Measurements from ENCODE around the gene TUBGCP3.
A peak's percentile ranks its signal among the peaks of the same experiment; 100 is the strongest.
"Not testable (repeated sequence)": the region's sequence is repeated elsewhere in the genome, so short reads cannot be mapped to it uniquely, and the experiment has no call there.

TUBGCP3 gene

DNA sequence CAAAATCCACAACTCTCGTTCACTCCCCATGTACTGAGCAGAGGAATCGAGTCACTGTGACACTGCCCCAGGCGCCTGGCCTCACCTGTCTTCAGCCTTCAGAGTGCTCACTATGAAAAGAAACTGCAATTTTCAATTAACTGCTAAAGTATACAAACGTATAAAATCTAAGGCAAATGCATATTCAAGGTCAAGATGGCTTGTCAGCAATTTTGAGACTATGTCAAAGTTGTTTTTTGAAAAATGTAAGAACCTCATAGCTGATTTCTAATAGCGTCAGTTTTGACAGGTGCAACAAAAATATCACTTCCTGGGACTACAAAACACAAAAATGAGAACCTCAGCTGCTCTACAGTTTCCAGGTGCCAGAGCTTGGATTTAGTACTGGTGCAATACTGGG lies 31.4 kb downstream of the TUBGCP3 start:
- no peak overlapping the region for H3K4me3 ChIP-seq (ENCODE audit: low read length)
- no peak for DNase-seq (ENCODE audit: low read depth, low spot score)

DNA sequence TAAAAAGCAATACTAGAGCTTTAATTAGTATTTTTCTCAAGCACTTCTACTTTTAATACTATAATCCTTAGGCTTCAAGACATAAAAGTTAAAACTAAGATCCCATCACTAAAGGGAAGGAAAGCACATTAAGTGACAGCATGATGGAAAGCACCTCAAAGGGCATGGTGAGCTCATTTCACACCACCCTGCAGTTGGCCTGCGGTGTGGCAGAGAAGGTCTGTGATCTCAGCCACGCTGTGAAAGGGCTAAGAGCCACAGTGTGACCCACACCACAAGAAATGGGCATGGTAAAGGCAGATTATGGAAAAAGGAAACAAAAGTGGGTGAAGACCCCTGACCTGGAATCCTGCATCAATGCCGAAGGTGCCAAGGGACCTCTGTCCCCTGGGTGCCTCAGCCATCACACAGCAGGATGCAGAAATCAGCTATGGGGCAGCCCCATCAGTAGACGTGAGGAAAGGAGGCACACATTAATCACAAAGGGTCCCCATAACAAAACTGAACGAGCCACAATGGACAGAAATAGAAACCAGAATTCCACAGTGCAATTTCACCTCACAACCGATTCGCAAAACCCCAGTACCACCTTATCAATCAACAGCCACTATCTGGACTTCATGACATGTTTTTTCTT lies 33.6 kb downstream of the TUBGCP3 start:
- DNase-seq (ENCODE audit: low read depth, low spot score) = no peak
- no peak overlapping the region for H3K4me3 ChIP-seq (ENCODE audit: low read length)

DNA sequence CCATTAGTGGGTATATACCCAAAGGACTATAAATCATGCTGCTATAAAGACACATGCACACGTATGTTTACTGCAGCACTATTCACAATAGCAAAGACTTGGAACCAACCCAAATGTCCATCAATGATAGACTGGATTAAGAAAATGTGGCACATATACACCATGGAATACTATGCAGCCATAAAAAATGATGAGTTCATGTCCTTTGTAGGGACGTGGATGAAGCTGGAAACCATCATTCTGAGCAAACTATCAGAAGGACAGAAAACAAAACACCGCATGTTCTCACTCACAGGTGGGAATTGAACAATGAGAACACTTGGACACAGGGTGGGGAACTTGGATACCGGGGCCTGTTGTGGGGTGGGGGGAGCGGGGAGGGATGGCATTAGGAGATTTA lies 39.0 kb downstream of the TUBGCP3 start:
- not testable (repeated sequence) for DNase-seq (ENCODE audit: low read depth, low spot score); H3K4me3 ChIP-seq (ENCODE audit: low read length)

DNA sequence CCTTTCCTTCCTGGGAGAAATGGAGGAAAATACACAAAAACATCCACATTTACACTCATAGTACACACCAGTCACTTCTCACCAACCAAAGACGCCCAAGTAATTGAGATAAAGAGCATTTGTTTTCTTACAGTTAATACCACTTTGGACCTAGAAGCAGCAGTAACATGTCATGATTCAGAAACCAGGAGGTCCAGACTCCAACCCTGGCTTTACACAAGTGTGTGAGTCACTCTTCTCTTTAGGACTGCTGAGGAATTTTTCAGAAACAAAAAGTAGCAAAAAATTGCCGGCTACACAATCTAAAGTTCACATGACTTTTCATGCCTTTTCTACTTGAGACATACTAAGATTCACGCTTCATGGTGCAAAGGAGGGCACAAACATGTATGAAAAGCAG lies 42.1 kb downstream of the TUBGCP3 start:
- DNase-seq (ENCODE audit: low read depth, low spot score) = no peak
- H3K4me3 ChIP-seq (ENCODE audit: low read length) = no peak overlapping the region

DNA sequence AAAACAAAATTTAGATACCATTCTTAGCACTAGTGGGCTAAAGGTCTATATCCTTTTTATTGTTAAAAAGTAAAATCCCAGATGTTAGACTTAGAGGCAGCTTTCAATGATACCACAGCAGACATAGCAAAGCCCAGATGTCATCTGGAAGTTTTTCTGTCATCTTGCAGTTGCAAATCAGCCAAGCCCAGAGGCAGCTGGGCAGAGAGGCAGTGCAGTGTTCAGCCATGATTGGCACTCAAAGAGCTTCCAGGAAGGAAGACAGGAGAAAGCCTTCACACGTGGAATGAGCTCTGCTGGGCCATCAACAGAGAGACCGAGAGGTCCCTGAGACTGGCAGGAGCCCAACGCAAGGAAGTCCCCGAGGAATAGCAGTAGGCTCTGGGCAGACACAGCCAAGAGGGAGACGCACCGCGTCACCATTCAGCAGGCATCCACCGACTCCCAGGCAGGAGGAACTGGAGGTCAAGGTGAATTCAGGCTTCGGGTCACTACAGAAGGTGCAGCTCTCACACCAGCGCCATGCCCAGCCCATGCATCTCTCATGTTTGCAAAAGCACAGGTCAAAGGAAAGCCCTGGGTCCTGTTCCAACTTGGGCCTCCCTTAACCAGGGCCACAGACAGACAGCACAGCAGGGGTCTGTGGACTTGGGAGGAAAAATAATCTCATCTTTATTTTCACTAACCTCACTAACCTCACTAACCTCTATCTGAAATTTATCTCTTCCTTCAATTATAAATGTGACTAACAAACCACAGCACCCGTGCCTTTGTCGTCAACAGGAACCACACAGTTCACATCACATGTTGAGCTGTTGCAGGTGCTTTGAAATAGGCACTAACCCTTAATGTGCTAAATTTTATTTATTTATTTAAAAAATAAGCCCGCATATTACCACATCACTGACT lies 54.9 kb downstream of the TUBGCP3 start:
- DNase-seq (ENCODE audit: low read depth, low spot score) = peak; percentile 54
- H3K4me3 ChIP-seq (ENCODE audit: low read length) = no peak overlapping the region

DNA sequence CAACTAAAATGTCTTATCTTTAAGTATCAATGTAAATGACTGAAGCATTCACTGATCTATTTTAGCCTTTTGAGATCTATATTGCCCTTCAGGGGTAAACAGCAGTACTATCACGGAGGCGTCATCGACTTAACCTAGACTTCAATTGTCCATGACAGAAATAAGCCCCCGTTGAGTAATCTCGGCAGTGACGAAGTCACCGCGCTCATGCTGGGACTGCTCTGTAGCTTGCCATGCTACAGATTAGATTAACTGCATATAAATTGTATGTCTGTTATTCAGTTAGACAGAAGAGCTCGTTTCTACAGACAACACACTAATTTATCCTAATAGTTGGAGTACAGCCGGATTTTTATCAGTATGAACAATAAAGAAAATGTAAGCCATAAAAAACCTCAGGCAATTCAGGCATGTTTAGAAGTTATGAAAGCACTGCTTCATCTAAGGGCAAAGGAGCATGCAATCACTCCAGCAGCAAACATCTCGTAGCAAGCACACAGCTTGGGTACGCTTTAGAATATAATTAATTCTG lies 56.6 kb downstream of the TUBGCP3 start:
- DNase-seq (ENCODE audit: low read depth, low spot score) = no peak
- H3K4me3 ChIP-seq (ENCODE audit: low read length) = no peak overlapping the region

DNA sequence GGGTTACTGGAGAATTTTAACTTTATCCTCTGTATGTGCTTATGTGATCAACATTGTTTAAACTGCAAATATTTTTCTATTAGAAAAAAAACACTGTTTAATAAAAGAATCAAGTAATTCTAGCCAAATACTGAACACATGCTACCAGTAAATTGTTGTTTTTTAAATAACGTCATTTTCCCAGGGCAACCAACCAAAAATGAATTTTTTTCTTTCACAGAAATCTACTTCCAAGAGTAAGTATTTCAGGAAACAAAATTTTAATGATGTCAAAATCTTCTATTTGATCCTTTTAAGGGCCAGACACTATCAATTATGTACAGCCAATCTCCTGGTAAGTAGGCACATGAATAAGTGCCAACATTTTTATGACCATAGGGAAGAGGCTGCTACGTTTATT lies 57.1 kb downstream of the TUBGCP3 start:
- no peak for DNase-seq (ENCODE audit: low read depth, low spot score)
- H3K4me3 ChIP-seq (ENCODE audit: low read length) = no peak overlapping the region

DNA sequence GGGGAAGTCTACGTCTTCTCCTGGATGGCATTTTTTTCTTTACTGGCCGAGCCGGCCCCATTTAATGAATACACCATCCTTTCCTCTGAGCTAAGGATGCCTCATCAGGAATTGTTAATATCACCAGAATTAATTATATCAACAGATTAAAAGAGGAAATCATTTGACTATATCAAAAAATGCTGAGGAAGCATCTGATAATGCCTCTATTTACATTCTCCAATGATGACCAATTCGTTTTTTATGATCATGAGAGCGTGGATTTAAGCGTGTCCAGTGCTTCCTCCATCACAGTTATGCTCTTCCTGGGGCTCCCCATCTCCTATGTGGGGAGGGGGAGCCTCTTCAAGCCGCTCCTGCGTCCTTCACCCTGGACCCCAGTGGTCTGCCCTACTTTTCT lies 58.7 kb downstream of the TUBGCP3 start:
- DNase-seq (ENCODE audit: low read depth, low spot score) = no peak

DNA sequence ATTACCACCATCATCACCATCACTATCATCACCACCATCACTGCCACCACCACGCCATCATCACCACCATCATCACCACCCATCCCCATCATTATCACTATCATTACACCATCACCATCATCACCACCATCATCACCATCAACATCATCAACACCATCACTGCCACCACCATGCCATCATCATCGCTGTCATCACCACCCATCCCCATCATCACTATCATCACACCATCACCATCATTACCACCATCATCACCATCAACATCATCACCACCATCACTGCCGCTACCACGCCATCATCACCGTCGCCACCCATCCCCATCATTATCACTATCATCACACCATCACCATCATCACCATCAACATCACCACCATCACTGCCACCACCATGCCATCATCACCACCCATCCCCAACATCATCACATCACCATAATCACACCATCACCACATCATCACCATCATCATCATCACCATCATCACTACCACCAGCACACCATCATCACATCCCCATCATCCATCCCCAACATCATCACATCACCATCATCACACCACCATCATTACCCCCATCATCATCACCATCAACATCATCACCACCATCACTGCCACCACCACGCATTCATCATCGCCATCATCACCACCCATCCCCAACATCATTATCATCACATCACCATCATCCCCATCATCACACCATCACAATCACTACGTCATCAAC lies 61.7 kb downstream of the TUBGCP3 start:
- DNase-seq (ENCODE audit: low read depth, low spot score) = no peak
- H3K4me3 ChIP-seq (ENCODE audit: low read length) = no peak overlapping the region

More for the DNA sequence above, 58.7 kb downstream of the TUBGCP3 start:
- H3K4me3 ChIP-seq (ENCODE audit: low read length) = no peak overlapping the region

DNA sequence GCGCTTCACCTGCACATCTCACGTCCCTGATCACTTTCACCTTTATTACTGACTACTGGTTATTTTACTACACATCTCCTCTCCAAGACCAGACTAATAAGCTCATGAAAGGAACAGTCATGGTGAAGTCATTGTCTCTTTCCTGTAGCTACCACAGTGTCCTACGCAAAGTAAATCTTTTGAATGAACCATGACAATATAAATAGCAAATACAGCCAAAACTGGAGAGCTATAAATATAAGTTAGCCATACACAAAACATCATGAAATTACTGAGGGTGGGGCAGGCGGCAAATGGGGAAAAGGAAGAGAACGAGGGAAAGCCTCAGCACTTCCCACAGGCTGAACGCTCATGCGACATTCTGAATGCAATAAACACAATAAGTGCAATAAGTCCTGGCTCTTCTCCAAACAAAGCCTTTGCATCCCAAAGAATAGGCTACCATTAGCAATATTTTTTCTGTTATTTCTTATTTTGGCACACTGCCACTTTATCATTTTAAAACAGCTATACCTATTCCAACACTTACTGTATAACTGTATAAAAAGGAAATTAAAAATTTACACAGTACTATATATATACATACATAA lies 62.5 kb downstream of the TUBGCP3 start:
- no peak overlapping the region for H3K4me3 ChIP-seq (ENCODE audit: low read length)

DNA sequence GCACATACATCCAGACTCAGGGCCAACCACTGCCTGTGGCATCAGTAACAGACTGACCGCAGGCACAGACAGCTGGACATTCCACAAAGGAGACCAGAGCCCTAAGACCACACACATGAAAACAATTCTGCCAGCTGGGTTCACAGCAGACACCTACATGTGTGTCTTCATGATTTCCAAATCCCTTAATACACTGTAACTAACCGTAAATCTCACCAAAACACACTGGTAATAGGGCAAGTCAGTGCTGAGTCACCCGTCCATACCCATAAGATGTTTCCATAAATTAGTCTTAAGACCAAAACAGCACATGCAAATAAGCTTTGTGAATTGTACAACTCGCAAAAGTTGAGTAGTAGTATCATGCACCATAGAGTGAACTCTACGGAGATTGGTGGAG lies 65.4 kb downstream of the TUBGCP3 start:
- no peak overlapping the region for H3K4me3 ChIP-seq (ENCODE audit: low read length)
- DNase-seq (ENCODE audit: low read depth, low spot score) = no peak

More for the DNA sequence above, 62.5 kb downstream of the TUBGCP3 start:
- DNase-seq (ENCODE audit: low read depth, low spot score) = no peak

DNA sequence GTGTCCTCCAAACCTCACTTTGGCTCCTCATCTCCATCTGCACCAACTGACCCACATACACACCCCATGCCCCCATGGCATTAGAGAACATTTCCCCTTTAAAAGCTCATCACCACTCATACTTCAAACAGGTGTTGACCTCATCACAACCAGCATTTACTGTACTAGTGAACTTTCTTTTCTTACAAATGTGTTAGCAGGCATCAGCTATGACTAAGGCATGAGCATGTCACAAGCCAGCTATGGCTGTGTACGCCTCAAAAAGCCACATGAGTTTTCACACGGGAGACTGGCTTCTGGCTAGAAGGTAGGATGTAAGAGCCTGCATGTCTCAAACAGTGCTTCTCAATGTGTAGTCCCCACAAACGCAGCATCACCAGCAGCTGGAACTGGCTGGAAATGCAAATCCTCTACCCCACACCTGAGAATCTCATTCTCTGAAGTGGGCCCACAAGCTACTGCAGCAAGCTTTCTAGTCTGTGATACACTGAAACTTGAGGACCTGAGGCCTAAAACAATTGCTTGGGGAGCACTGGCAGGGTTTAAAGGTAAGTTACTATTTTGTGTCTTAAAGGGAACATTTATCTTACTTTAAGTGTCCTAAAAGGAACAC lies 66.8 kb downstream of the TUBGCP3 start:
- no peak overlapping the region for H3K4me3 ChIP-seq (ENCODE audit: low read length)
- no peak for DNase-seq (ENCODE audit: low read depth, low spot score)

DNA sequence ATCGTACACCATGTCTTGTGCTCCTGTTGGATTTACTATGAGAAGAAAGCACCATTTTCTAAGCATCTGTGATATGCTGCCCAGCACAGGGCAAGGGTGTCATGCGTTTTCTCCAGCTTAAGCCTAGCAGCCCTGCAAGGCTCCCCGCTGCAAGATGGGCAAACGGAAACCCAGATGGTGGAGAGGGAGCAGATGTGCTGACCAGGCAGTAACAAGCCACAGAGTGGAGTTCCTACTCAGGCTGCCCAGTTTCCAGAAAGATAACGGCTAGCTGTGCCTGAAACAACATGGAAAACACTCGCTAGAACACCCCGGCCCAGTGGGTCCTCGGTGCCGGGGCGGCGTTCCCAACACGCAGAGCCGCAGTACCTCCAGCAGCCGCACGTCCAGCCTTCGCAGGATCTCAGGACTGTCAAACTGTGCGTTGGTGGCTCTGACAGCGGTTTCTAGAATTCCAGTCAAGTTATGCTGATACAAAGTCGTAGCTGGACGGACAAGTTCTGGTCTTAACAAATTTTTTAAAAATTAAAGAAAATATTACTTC lies 68.4 kb downstream of the TUBGCP3 start:
- DNase-seq (ENCODE audit: low read depth, low spot score) = no peak
- no peak overlapping the region for H3K4me3 ChIP-seq (ENCODE audit: low read length)

DNA sequence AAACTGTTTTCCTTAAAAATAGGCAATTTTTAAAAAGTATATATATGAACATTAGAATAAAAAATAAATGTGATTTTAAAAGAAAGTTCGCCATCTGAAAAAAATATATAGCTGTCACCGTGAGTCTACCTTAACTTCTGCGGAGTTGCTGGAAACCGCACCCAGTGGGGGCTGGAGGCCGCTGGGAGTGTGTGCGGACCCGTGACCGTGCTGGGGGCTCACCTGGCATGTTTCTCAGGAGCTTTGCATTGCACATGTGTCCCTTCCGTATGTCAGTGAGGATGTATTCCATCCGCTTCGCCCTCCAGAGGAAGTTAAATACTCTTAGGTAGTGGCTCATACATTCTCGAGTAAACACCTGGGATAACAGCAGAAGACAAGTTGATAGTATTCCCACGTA lies 71.7 kb downstream of the TUBGCP3 start:
- no peak for DNase-seq (ENCODE audit: low read depth, low spot score)
- no peak overlapping the region for H3K4me3 ChIP-seq (ENCODE audit: low read length)

DNA sequence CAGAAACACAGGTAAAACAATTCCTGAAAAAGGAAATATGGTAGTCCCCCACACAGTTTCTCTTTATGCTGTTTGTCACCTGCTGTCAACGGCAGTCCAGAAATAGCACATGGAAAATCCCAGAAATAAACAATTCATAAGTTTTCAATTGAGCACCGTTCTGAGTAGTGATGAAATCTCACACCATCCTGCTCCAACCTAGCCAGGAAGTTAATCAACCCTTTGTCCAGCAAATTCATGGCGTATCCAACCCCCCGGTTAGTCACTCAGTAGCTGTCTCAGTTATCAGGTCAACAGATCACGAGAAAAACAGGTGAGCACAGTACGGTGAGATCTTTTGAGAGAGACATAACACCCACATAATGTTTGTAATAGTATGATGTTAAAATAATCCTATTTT lies 74.2 kb downstream of the TUBGCP3 start:
- H3K4me3 ChIP-seq (ENCODE audit: low read length) = no peak overlapping the region
- DNase-seq (ENCODE audit: low read depth, low spot score) = no peak

DNA sequence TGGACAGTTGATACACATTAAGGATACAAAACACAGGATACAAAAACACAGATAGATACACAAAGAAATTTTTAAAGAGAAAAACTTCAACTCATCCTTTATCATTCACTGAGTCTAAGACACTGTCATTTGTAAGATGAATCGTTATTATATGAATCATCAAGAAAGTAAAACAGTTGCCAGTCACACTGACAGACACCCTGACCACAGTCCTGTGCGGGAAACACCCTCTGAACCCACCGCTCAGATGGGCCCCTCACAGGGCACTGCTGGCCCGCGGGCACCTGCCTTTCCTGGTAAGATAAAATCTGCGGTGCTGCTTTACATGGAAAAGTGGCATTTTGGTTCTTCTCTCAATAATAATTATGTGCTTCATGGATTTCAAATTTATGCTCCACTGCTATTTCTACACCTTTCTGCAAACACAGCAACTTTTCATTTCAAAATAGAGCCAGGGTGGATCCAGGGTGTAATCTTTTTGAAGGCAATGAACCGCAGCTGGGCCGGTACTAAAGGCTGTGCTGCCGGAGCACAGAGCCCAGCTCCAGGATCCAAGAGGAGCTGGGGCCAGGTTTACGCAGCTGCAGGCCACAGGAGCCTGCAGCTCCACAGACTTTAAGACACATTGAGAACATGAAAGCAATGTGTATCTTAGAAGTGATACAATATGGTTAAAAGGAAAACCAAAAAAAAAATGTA lies 76.8 kb downstream of the TUBGCP3 start:
- DNase-seq (ENCODE audit: low read depth, low spot score) = no peak
- H3K4me3 ChIP-seq (ENCODE audit: low read length) = no peak overlapping the region

DNA sequence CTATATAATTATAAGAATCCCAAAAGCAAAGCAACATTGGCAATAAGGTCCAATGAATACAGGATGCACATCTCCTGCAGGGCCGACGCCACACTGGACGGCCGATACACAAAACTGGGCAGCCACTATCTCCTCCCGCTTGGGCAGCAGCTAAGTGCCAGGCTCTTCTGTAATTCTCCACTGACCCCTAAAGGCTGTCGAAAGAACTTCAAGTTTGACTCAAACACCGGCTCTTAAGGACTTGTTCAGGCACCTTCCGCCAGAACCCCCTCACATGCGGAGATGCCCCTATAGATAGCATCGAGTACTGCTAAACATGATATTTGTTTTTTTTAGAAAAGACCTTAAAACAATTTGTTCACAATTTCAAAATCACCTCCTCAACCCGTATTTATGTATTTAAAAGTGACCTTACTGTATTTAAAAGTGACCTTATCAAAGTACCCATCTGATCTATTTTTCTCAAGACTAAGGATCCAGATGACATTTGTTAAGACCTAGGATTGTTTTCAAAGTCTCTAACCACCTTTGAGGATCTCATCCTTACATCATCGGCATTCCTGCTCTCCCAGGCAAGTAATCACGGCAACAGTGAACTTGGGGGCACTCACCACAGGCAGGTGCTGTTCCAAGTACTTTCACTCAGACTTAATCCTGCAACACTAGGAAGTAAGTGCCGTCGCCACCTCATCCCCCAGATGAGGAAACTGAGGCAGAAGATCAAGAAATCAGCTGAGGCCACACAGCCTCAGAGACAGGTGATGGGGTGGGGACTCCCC lies 77.8 kb downstream of the TUBGCP3 start:
- H3K4me3 ChIP-seq (ENCODE audit: low read length) = no peak overlapping the region
- DNase-seq (ENCODE audit: low read depth, low spot score) = peak; percentile 28

Data from Jurkat, Clone E6-1 (cell line).